ENCODE measurements around the gene SMYD3. TPM values are rescaled to one million over a fixed set of nuclear protein-coding genes. Genes with fewer than 3 reads are reported as not detected.
"Not testable (repeated sequence)": the region's sequence is repeated elsewhere in the genome, so short reads cannot be mapped to it uniquely, and the experiment has no call there.

The SMYD3 gene
- total and polyA plus RNA-seq, 10 donors = 12.5 to 33.1 (median 21.0) TPM

GRCh38 chr1:245776139-245776538 lies 730.9 kb downstream of the SMYD3 start:
- WGBS, 5 donors = 94 to 98% (median 95%) methylated on average over 4 of the region's 4 CpGs
- Histone ChIP-seq H3K27ac (no peak overlapping the region), H3K36me3 (no peaks in the 10 kb centered on the region), H3K9me3 (peaks cover 0 to 7% (median 2%) of the 10 kb centered on the region in 8 donors), H3K4me3 (no peak overlapping the region), H3K27me3 (replicated peaks in 1 of 7) (no peaks in the 10 kb centered on the region), H3K4me1 (no peaks in the 10 kb centered on the region)
- TF ChIP-seq POLR2AphosphoS5 (IDR thresholded peaks at IDR 0.05) = no peak
- no peak for TF ChIP-seq POLR2A (IDR thresholded peaks at IDR 0.05)
- TF ChIP-seq CTCF (IDR thresholded peaks at IDR 0.05 in 8 of 11, conservative IDR thresholded peaks at IDR 0.05 in 3 of 11) = no peak
- no peak for DNase-seq
- intact Hi-C loops (cut with DNase I; ENCODE audit: low total_unique reads) = no loop called here

GRCh38 chr1:245774931-245775330 lies 732.1 kb downstream of the SMYD3 start:
- DNase-seq, H3K27ac ChIP-seq, H3K36me3 ChIP-seq: not testable (repeated sequence)

GRCh38 chr1:245774196-245774595 lies 732.9 kb downstream of the SMYD3 start:
- DNase-seq = no peak
- Histone ChIP-seq H3K27me3 (replicated peaks in 1 of 7) (no peaks in the 10 kb centered on the region), H3K9me3 (no peaks in the 10 kb centered on the region), H3K27ac (no peak overlapping the region), H3K4me3 (no peak overlapping the region), H3K36me3 (no peaks in the 10 kb centered on the region), H3K4me1 (no peaks in the 10 kb centered on the region)
- WGBS, 5 donors = 82 to 93% (median 84%) methylated on average over 2 of the region's 2 CpGs
- TF ChIP-seq CTCF (IDR thresholded peaks at IDR 0.05 in 8 of 11, conservative IDR thresholded peaks at IDR 0.05 in 3 of 11) (no peak), POLR2A (IDR thresholded peaks at IDR 0.05) (no peak), POLR2AphosphoS5 (IDR thresholded peaks at IDR 0.05) (no peak)
- intact Hi-C loops (cut with DNase I; ENCODE audit: low total_unique reads) = no loop called here

More at GRCh38 chr1:245774931-245775330, 732.1 kb downstream of the SMYD3 start:
- H3K27me3 ChIP-seq (replicated peaks in 1 of 7); H3K4me1 ChIP-seq; H3K4me3 ChIP-seq; intact Hi-C loops (cut with DNase I; ENCODE audit: low total_unique reads); H3K9me3 ChIP-seq: not testable (repeated sequence)
- 85 to 97% (median 90%) methylated on average over 11 to 25 of the region's 25 CpGs for WGBS, 5 donors

GRCh38 chr1:245773344-245773743 lies 733.7 kb downstream of the SMYD3 start:
- 90 to 100% (median 97%) methylated on average over 3 of the region's 3 CpGs for WGBS, 5 donors
- Histone ChIP-seq H3K27ac (no peak overlapping the region), H3K27me3 (replicated peaks in 1 of 7) (no peaks in the 10 kb centered on the region), H3K4me3 (no peak overlapping the region), H3K4me1 (no peaks in the 10 kb centered on the region), H3K36me3 (no peaks in the 10 kb centered on the region), H3K9me3 (no peaks in the 10 kb centered on the region)
- TF ChIP-seq CTCF (IDR thresholded peaks at IDR 0.05 in 8 of 11, conservative IDR thresholded peaks at IDR 0.05 in 3 of 11) = no peak
- TF ChIP-seq POLR2AphosphoS5 (IDR thresholded peaks at IDR 0.05) = no peak
- no peak for TF ChIP-seq POLR2A (IDR thresholded peaks at IDR 0.05)
- intact Hi-C loops (cut with DNase I; ENCODE audit: low total_unique reads) = no loop called here
- no peak for DNase-seq

DNA sequence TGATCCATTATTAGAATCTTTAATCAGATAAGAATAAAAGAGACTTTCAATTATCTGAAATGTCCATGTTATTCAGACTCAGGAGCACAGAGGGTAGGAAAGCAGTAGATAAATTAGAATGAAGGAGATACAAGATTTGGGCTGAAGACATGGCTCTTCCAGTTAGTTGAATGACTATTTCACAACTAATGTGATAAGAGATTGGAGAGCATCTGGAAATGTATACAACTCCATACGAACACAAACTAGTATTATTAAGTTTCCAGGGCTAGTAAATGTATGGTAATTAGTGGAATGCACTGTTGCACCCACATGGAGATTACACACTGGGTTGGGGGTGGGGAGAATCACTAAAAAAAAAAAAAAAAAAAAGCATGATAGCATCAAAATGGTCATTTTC lies 734.3 kb downstream of the SMYD3 start:
- Histone ChIP-seq H3K36me3 (no peaks in the 10 kb centered on the region), H3K4me3 (no peak overlapping the region), H3K4me1 (no peaks in the 10 kb centered on the region), H3K27ac (no peak overlapping the region), H3K9me3 (no peaks in the 10 kb centered on the region), H3K27me3 (replicated peaks in 1 of 7) (no peaks in the 10 kb centered on the region)
- TF ChIP-seq POLR2A (IDR thresholded peaks at IDR 0.05) (no peak), CTCF (IDR thresholded peaks at IDR 0.05 in 8 of 11, conservative IDR thresholded peaks at IDR 0.05 in 3 of 11) (no peak), POLR2AphosphoS5 (IDR thresholded peaks at IDR 0.05) (no peak)
- DNase-seq = no peak
- intact Hi-C loops (cut with DNase I; ENCODE audit: low total_unique reads) = no loop called here
- 72 to 94% (median 83%) methylated on average over 1 of the region's 1 CpG for WGBS, 5 donors

Measured in spleen (tissue), 11 donors.